Astrocyte (in vitro differentiated cells and primary cell): ENCODE data around the gene BBS9.

Experiments
- EZH2 ChIP-seq: IDR thresholded peaks from 2 replicates; pipeline ENCODE4 v1.6.1; 2012; ENCODE audit warnings: mild to moderate bottlenecking, low read length, inconsistent platforms; ENCODE audit not compliant: insufficient read depth
- TF ChIP-seq, protein P1 (sequence below): IDR thresholded peaks from 2 replicates; pipeline ENCODE4 v1.5.1; 2011; ENCODE audit warnings: low read depth, mild to moderate bottlenecking, inconsistent platforms, low read length, moderate library complexity; ENCODE audit not compliant: insufficient read depth

DNA sequence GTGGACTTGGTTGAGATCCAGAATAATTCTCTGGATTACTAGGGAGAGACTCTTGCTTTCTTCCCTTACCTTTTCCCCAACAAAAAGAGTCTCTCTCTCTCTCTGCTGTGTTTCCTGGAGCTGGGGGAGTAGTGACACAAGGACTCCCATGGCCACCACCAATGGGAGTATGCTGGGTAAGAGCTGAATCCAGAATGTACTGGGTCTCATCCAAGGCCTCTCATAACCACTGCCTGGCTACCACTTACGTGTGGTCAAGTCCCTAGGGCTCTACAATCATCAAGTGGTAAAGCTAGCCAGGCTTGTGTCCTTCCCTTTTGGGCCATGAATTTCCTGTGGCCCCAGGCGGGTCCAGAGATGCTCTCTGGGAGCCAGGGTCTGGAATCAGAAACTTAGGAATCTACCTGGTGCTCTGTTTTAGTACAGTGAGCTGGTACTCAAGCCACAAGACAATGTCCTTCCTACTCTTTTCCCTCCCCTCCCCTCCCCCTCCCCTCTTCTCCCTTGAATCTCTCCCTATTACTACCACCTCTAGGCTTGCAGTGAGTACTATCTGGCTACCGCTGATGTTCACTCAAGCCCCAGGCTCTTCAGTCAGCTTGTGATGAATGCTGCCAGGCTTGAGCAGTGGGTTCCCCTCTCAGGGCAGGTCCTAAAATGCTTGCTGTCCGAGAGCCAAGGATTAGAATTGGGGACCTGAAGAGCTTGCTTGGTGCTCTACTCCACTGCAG lies 196.6 kb downstream of the BBS9 start:
- TF ChIP-seq, protein P1, sequence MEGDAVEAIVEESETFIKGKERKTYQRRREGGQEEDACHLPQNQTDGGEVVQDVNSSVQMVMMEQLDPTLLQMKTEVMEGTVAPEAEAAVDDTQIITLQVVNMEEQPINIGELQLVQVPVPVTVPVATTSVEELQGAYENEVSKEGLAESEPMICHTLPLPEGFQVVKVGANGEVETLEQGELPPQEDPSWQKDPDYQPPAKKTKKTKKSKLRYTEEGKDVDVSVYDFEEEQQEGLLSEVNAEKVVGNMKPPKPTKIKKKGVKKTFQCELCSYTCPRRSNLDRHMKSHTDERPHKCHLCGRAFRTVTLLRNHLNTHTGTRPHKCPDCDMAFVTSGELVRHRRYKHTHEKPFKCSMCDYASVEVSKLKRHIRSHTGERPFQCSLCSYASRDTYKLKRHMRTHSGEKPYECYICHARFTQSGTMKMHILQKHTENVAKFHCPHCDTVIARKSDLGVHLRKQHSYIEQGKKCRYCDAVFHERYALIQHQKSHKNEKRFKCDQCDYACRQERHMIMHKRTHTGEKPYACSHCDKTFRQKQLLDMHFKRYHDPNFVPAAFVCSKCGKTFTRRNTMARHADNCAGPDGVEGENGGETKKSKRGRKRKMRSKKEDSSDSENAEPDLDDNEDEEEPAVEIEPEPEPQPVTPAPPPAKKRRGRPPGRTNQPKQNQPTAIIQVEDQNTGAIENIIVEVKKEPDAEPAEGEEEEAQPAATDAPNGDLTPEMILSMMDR: no peak
- no peak for TF ChIP-seq EZH2
